ENCODE results near the gene HMGCS2. TPM values are rescaled to one million over a fixed set of nuclear protein-coding genes. Genes with fewer than 3 reads are reported as not detected.
A peak's percentile ranks its signal among the peaks of the same experiment; 100 is the strongest.

The HMGCS2 gene
- total and polyA plus RNA-seq, 2 donors from 2014 or later, result 3.9 to 163 TPM

DNA sequence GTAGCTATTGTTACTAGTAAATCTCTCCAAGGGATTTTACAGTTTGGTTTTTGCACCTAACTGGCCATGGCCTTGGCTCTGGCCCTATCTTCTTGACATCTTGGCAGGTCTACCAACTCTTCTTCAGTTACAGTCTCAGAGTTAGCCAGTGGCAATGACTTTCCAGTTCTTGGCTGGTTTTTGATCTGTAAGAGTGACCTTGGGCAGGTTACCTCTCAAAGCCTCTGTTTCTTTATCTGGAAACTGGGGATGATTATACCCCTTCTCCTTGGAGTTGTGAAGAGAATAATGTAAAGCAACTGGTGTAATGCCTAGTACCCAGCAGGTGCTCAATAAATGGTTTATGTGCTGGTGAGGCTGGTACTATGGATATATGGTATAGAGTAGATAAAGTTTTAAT lies 50.3 kb downstream of the HMGCS2 start:
- H3K27ac ChIP-seq (ENCODE audit: low read depth in 2 of 2, low read length in 2 of 2), result peak overlapping the region in 1 of 2 donors; percentile 43
- intact Hi-C loops (cut with DNase I), result no loop called here
- DNase-seq (peak in 1 of 5 donors; percentile 9), FAIRE-seq (no peak)
- no peak overlapping the region for H3K9ac ChIP-seq (ENCODE audit: low read length in 3 of 3)
- H3K4me3 ChIP-seq (ENCODE audit: low read length in 3 of 3), result no peak overlapping the region
- H3K4me1 ChIP-seq (ENCODE audit: control insufficient read depth in 2 of 3, insufficient read depth in 2 of 3, low read depth in 1 of 3, low read length in 3 of 3), result peaks cover 0 to 38% (median 16%) of the 10 kb centered on the region in 3 donors
- TF ChIP-seq, protein P1, sequence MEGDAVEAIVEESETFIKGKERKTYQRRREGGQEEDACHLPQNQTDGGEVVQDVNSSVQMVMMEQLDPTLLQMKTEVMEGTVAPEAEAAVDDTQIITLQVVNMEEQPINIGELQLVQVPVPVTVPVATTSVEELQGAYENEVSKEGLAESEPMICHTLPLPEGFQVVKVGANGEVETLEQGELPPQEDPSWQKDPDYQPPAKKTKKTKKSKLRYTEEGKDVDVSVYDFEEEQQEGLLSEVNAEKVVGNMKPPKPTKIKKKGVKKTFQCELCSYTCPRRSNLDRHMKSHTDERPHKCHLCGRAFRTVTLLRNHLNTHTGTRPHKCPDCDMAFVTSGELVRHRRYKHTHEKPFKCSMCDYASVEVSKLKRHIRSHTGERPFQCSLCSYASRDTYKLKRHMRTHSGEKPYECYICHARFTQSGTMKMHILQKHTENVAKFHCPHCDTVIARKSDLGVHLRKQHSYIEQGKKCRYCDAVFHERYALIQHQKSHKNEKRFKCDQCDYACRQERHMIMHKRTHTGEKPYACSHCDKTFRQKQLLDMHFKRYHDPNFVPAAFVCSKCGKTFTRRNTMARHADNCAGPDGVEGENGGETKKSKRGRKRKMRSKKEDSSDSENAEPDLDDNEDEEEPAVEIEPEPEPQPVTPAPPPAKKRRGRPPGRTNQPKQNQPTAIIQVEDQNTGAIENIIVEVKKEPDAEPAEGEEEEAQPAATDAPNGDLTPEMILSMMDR (IDR thresholded peaks at IDR 0.05; ENCODE audit: borderline replicate concordance, extremely low read depth, insufficient read depth), result no peak
- H3K36me3 ChIP-seq (ENCODE audit: control insufficient read depth in 2 of 3, insufficient read depth in 3 of 3, low read length in 3 of 3), result peaks cover 0 to 2% (median 0%) of the 10 kb centered on the region in 3 donors
- H3K9me3 ChIP-seq (ENCODE audit: control insufficient read depth in 2 of 3, insufficient read depth in 1 of 3, low read length in 3 of 3), result no peaks in the 10 kb centered on the region
- no peaks in the 10 kb centered on the region for H3K27me3 ChIP-seq (ENCODE audit: control insufficient read depth, insufficient read depth, low read length)

DNA sequence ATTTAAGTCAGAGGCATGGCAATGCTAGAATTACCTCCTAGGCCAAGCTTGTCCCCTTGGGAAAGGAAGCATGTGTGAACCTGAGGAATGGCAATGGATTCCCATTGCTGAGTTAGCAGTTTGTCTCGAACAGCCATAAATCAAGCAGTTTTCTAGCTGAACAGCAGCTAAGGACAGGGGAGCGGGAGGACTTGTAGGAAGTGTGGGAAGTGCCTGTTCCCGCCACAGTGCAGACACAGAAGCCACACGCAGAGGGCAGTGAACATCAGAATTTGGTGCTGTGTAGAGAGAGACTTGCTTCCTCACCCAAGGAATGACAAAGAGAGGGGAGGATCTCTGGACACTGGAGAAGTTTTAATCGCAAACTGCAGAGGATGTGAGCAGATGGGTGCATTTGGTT lies 53.2 kb downstream of the HMGCS2 start:
- DNase-seq, result peak in 4 of 5 donors; percentile 83 to 94 (median 88)
- FAIRE-seq, result no peak
- Histone ChIP-seq H3K4me1 (ENCODE audit: control insufficient read depth in 2 of 3, insufficient read depth in 2 of 3, low read depth in 1 of 3, low read length in 3 of 3) (peaks cover 0 to 33% (median 14%) of the 10 kb centered on the region in 3 donors), H3K36me3 (ENCODE audit: control insufficient read depth in 2 of 3, insufficient read depth in 3 of 3, low read length in 3 of 3) (no peaks in the 10 kb centered on the region), H3K9me3 (ENCODE audit: control insufficient read depth in 2 of 3, insufficient read depth in 1 of 3, low read length in 3 of 3) (no peaks in the 10 kb centered on the region), H3K4me3 (ENCODE audit: low read length in 3 of 3) (peak overlapping the region in 1 of 3 donors; percentile 28), H3K27me3 (ENCODE audit: control insufficient read depth, insufficient read depth, low read length) (no peaks in the 10 kb centered on the region), H3K27ac (ENCODE audit: low read depth in 2 of 2, low read length in 2 of 2) (no peak overlapping the region), H3K9ac (ENCODE audit: low read length in 3 of 3) (no peak overlapping the region)
- TF ChIP-seq, protein P1 (IDR thresholded peaks at IDR 0.05; ENCODE audit: borderline replicate concordance, extremely low read depth, insufficient read depth), result peak; percentile 8
- intact Hi-C loops (cut with DNase I), result no loop called here

GRCh38 chr1:119714583-119714982 lies 54.1 kb downstream of the HMGCS2 start:
- Histone ChIP-seq H3K27ac (ENCODE audit: low read depth in 2 of 2, low read length in 2 of 2) (no peak overlapping the region), H3K4me1 (ENCODE audit: control insufficient read depth in 2 of 3, insufficient read depth in 2 of 3, low read depth in 1 of 3, low read length in 3 of 3) (peaks cover 0 to 31% (median 14%) of the 10 kb centered on the region in 3 donors), H3K4me3 (ENCODE audit: low read length in 3 of 3) (no peak overlapping the region), H3K9me3 (ENCODE audit: control insufficient read depth in 2 of 3, insufficient read depth in 1 of 3, low read length in 3 of 3) (no peaks in the 10 kb centered on the region), H3K9ac (ENCODE audit: low read length in 3 of 3) (no peak overlapping the region), H3K27me3 (ENCODE audit: control insufficient read depth, insufficient read depth, low read length) (no peaks in the 10 kb centered on the region), H3K36me3 (ENCODE audit: control insufficient read depth in 2 of 3, insufficient read depth in 3 of 3, low read length in 3 of 3) (no peaks in the 10 kb centered on the region)
- FAIRE-seq, result no peak
- TF ChIP-seq, protein P1 (IDR thresholded peaks at IDR 0.05; ENCODE audit: borderline replicate concordance, extremely low read depth, insufficient read depth), result no peak
- DNase-seq, result peak in 1 of 5 donors; percentile 53
- intact Hi-C loops (cut with DNase I), result no loop called here
